ENCODE results near the gene BARHL1. TPM values are rescaled to one million over a fixed set of nuclear protein-coding genes. Genes with fewer than 3 reads are reported as not detected.
A peak's percentile ranks its signal among the peaks of the same experiment; 100 is the strongest.

BARHL1 gene
- total RNA-seq, 1 donor from 2014 or later: not detected

DNA sequence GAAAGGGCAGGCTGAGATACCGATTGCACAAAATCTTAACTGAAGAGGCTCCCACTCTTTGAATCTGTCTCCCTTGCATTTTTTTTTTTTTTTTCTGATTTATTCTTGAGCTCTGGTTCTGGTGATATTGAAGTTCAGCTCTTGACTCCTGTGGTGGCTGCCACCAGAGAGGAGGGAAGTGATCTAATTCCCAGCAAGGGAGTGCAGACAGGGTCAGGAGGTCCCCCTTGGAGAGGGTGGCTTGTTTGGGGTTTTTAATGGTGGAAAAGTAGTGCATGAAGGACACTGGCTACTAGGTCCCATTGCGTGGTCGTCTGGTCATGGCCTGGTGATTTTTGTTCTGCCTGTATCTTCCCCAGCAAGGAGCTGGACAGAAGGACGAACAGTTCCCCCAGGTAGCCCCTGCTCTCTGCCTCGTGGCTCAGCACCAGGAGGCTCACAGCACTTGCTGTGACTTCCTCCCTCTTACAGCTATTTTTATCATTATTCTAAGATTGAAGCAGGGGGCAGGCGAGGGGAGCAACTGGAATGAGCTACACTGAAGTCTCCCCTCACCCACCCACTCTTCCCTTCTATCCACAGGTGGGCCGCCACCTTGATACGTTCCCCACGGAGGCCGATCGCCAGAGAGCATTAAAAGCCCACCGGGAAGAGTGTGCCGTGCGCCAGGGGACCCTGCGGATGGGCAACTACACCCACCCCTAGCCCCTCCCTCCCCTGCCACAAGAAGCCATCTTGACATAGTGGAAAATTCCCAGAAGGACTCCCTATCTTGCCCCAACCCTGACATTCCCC is 10.4 kb upstream of the BARHL1 start:
- H3K36me3 Mint-ChIP-seq (ENCODE audit: low read depth, unreplicated experiment): peaks cover 1% of the 10 kb centered on the region
- H3K27me3 Mint-ChIP-seq (ENCODE audit: low read depth, unreplicated experiment): peaks cover 59% of the 10 kb centered on the region
- Histone ChIP-seq H3K36me3 (ENCODE audit: insufficient read depth, low read length) (no peaks in the 10 kb centered on the region), H3K27me3 (ENCODE audit: insufficient read depth, low read length) (peaks cover 17% of the 10 kb centered on the region), H3K9me3 (ENCODE audit: insufficient read depth, low read depth, low read length) (no peaks in the 10 kb centered on the region), H3K27ac (ENCODE audit: low read depth, low read length) (no peak overlapping the region), H2AFZ (ENCODE audit: low read depth, low read length) (no peak overlapping the region), H3K79me2 (ENCODE audit: insufficient read depth, low read length) (no peaks in the 10 kb centered on the region), H3K4me3 (ENCODE audit: insufficient read depth, low read depth, low read length) (no peak overlapping the region), H3K4me2 (ENCODE audit: low read length) (no peak overlapping the region), H4K20me1 (ENCODE audit: insufficient read depth, low read length) (peaks cover 6% of the 10 kb centered on the region), H3K4me1 (ENCODE audit: insufficient read depth, low read length) (no peaks in the 10 kb centered on the region), H3K9ac (ENCODE audit: low read length) (no peak overlapping the region)
- DNase-seq (ENCODE audit: low read depth): no peak
- no peak overlapping the region for H3K27ac Mint-ChIP-seq (ENCODE audit: unreplicated experiment)
- H3K9me3 Mint-ChIP-seq (ENCODE audit: unreplicated experiment): no peaks in the 10 kb centered on the region
- TF ChIP-seq EZH2 (IDR thresholded peaks at IDR 0.05; ENCODE audit: insufficient read depth, low read length): no peak
- TF ChIP-seq, protein P1, sequence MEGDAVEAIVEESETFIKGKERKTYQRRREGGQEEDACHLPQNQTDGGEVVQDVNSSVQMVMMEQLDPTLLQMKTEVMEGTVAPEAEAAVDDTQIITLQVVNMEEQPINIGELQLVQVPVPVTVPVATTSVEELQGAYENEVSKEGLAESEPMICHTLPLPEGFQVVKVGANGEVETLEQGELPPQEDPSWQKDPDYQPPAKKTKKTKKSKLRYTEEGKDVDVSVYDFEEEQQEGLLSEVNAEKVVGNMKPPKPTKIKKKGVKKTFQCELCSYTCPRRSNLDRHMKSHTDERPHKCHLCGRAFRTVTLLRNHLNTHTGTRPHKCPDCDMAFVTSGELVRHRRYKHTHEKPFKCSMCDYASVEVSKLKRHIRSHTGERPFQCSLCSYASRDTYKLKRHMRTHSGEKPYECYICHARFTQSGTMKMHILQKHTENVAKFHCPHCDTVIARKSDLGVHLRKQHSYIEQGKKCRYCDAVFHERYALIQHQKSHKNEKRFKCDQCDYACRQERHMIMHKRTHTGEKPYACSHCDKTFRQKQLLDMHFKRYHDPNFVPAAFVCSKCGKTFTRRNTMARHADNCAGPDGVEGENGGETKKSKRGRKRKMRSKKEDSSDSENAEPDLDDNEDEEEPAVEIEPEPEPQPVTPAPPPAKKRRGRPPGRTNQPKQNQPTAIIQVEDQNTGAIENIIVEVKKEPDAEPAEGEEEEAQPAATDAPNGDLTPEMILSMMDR (IDR thresholded peaks at IDR 0.05; ENCODE audit: insufficient read depth, low read depth, low read length): no peak
- no peak overlapping the region for H3K4me3 Mint-ChIP-seq (ENCODE audit: unreplicated experiment)
- FAIRE-seq: no peak
- H3K4me1 Mint-ChIP-seq (ENCODE audit: low read depth, unreplicated experiment): peaks cover 4% of the 10 kb centered on the region

DNA sequence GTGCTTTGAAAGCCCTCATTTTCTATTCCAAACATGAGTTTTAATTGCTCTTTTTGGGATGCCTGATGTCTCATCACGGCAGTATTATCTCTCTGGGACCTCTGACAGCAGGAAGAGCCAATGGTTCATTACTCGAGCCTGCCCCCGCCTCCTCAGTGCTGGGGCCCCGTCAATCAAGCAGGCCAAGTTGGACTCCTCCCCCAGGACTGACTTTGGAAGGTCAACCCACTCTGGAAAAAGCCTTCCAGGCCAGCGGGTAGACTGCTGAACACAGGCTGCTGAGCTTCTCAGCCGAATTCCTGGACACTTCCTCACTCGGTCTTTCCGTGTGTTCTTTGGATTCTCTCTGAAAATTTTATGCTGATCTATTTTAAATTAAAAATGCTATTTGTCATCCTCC is 9.5 kb upstream of the BARHL1 start:
- H3K4me1 Mint-ChIP-seq (ENCODE audit: low read depth, unreplicated experiment): peaks cover 4% of the 10 kb centered on the region
- Histone ChIP-seq H3K4me3 (ENCODE audit: insufficient read depth, low read depth, low read length) (no peak overlapping the region), H3K36me3 (ENCODE audit: insufficient read depth, low read length) (no peaks in the 10 kb centered on the region), H2AFZ (ENCODE audit: low read depth, low read length) (no peak overlapping the region), H3K79me2 (ENCODE audit: insufficient read depth, low read length) (no peaks in the 10 kb centered on the region), H4K20me1 (ENCODE audit: insufficient read depth, low read length) (peaks cover 10% of the 10 kb centered on the region), H3K4me2 (ENCODE audit: low read length) (no peak overlapping the region), H3K27me3 (ENCODE audit: insufficient read depth, low read length) (peaks cover 24% of the 10 kb centered on the region), H3K9ac (ENCODE audit: low read length) (no peak overlapping the region), H3K27ac (ENCODE audit: low read depth, low read length) (no peak overlapping the region), H3K4me1 (ENCODE audit: insufficient read depth, low read length) (no peaks in the 10 kb centered on the region), H3K9me3 (ENCODE audit: insufficient read depth, low read depth, low read length) (no peaks in the 10 kb centered on the region)
- no peaks in the 10 kb centered on the region for H3K9me3 Mint-ChIP-seq (ENCODE audit: unreplicated experiment)
- peaks cover 63% of the 10 kb centered on the region for H3K27me3 Mint-ChIP-seq (ENCODE audit: low read depth, unreplicated experiment)
- no peak for DNase-seq (ENCODE audit: low read depth)
- FAIRE-seq: no peak
- H3K36me3 Mint-ChIP-seq (ENCODE audit: low read depth, unreplicated experiment): peaks cover 1% of the 10 kb centered on the region
- H3K4me3 Mint-ChIP-seq (ENCODE audit: unreplicated experiment): no peak overlapping the region
- no peak for TF ChIP-seq EZH2 (IDR thresholded peaks at IDR 0.05; ENCODE audit: insufficient read depth, low read length)
- TF ChIP-seq, protein P1 (IDR thresholded peaks at IDR 0.05; ENCODE audit: insufficient read depth, low read depth, low read length): no peak
- H3K27ac Mint-ChIP-seq (ENCODE audit: unreplicated experiment): no peak overlapping the region

DNA sequence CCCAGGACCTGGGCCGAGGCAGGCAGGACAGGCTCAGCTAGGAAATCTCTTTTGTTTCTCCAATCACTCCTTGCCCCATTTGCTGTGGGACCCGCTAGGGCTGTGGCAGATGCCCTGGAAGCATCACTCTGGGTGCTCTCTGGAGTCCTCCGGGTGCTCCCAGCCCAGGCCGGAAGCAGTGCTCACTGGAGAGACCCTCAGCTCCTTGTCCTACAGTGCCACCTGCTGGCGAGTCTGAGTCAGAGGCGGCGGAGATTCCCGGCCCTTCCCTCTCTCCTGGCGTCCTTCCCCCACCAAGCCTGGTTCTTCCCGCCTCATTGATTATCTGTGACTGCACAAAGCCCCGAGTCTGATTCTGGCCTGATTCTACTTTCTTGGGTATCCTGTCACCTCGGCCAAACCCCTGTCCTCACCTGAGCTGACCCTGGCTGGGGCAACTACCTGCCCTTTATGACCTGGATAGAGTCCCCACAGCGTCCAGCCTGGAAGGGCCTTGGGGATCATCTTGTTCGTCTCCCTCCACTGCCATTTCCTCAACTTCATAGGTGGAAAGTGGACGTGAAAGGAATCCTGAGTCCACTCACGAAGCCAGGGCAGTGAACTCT is 7.3 kb upstream of the BARHL1 start:
- H3K4me2 ChIP-seq (ENCODE audit: low read length): no peak overlapping the region
- peaks cover 5% of the 10 kb centered on the region for H3K9me3 Mint-ChIP-seq (ENCODE audit: unreplicated experiment)
- no peak overlapping the region for H3K4me3 ChIP-seq (ENCODE audit: insufficient read depth, low read depth, low read length)
- no peak overlapping the region for H3K9ac ChIP-seq (ENCODE audit: low read length)
- peaks cover 78% of the 10 kb centered on the region for H3K27me3 Mint-ChIP-seq (ENCODE audit: low read depth, unreplicated experiment)
- H3K36me3 ChIP-seq (ENCODE audit: insufficient read depth, low read length): no peaks in the 10 kb centered on the region
- TF ChIP-seq, protein P1 (IDR thresholded peaks at IDR 0.05; ENCODE audit: insufficient read depth, low read depth, low read length): peak; percentile 63
- no peak for TF ChIP-seq EZH2 (IDR thresholded peaks at IDR 0.05; ENCODE audit: insufficient read depth, low read length)
- no peak overlapping the region for H3K4me3 Mint-ChIP-seq (ENCODE audit: unreplicated experiment)
- FAIRE-seq: no peak
- no peaks in the 10 kb centered on the region for H3K9me3 ChIP-seq (ENCODE audit: insufficient read depth, low read depth, low read length)
- DNase-seq (ENCODE audit: low read depth): peak; percentile 45
- H3K27ac Mint-ChIP-seq (ENCODE audit: unreplicated experiment): no peak overlapping the region
- no peaks in the 10 kb centered on the region for H3K4me1 ChIP-seq (ENCODE audit: insufficient read depth, low read length)
- H3K27me3 ChIP-seq (ENCODE audit: insufficient read depth, low read length): peaks cover 45% of the 10 kb centered on the region
- peaks cover 1% of the 10 kb centered on the region for H3K36me3 Mint-ChIP-seq (ENCODE audit: low read depth, unreplicated experiment)
- no peak overlapping the region for H2AFZ ChIP-seq (ENCODE audit: low read depth, low read length)
- no peaks in the 10 kb centered on the region for H3K79me2 ChIP-seq (ENCODE audit: insufficient read depth, low read length)
- H3K27ac ChIP-seq (ENCODE audit: low read depth, low read length): no peak overlapping the region
- peaks cover 4% of the 10 kb centered on the region for H3K4me1 Mint-ChIP-seq (ENCODE audit: low read depth, unreplicated experiment)
- H4K20me1 ChIP-seq (ENCODE audit: insufficient read depth, low read length): peaks cover 19% of the 10 kb centered on the region

Data from astrocyte (in vitro differentiated cells and primary cell).